ENCODE measurements around the gene RPS6KA2. TPM values are rescaled to one million over a fixed set of nuclear protein-coding genes. Genes with fewer than 3 reads are reported as not detected.
A peak's percentile ranks its signal among the peaks of the same experiment; 100 is the strongest.

RPS6KA2 gene
- total and polyA plus RNA-seq, 8 donors = 7.9 to 95.4 (median 22.9) TPM

GRCh38 chr6:166494101-166494441 lies 133.0 kb downstream of the RPS6KA2 start:
- FAIRE-seq = no peak
- WGBS, 2 donors = 93 to 96% methylated on average over 9 of the region's 9 CpGs
- no peaks in the 10 kb centered on the region for H3K36me3 ChIP-seq

GRCh38 chr6:166493427-166494100 lies 133.5 kb downstream of the RPS6KA2 start:
- H3K4me1 ChIP-seq = no peaks in the 10 kb centered on the region
- no peak overlapping the region for H3K4me3 ChIP-seq
- no peaks in the 10 kb centered on the region for H3K27me3 ChIP-seq
- H3K36me3 ChIP-seq = peaks cover 0 to 3% (median 0%) of the 10 kb centered on the region in 3 donors
- DNase-seq (no peak), FAIRE-seq (no peak), ATAC-seq (no peak)
- 94 to 97% methylated on average over 21 of the region's 21 CpGs for WGBS, 2 donors
- no peak for TF ChIP-seq CTCF (IDR thresholded peaks at IDR 0.05)
- H3K9me3 ChIP-seq = no peaks in the 10 kb centered on the region
- intact Hi-C loops (cut with DNase I) = no loop called here
- no peak overlapping the region for H3K27ac ChIP-seq

More at GRCh38 chr6:166494101-166494441, 133.0 kb downstream of the RPS6KA2 start:
- TF ChIP-seq CTCF (IDR thresholded peaks at IDR 0.05) = no peak
- ATAC-seq (no peak), DNase-seq (no peak)
- H3K4me3 ChIP-seq = no peak overlapping the region
- intact Hi-C loops (cut with DNase I) = no loop called here
- H3K4me1 ChIP-seq = no peaks in the 10 kb centered on the region
- H3K27me3 ChIP-seq = no peaks in the 10 kb centered on the region
- H3K9me3 ChIP-seq = no peaks in the 10 kb centered on the region
- H3K27ac ChIP-seq = no peak overlapping the region

- intact Hi-C loops (cut with DNase I) = no loop called here
- no peak for DNase-seq
- no peak for FAIRE-seq
- H3K4me1 ChIP-seq = no peaks in the 10 kb centered on the region
- WGBS, 2 donors = 78 to 85% methylated on average over 5 of the region's 5 CpGs
- peaks cover 0 to 3% (median 0%) of the 10 kb centered on the region in 3 donors for H3K36me3 ChIP-seq
- H3K27me3 ChIP-seq = no peaks in the 10 kb centered on the region
- H3K4me3 ChIP-seq = no peak overlapping the region
- no peak overlapping the region for H3K27ac ChIP-seq
- ATAC-seq = no peak
- TF ChIP-seq CTCF (IDR thresholded peaks at IDR 0.05) = no peak
- no peaks in the 10 kb centered on the region for H3K9me3 ChIP-seq
Observed at GRCh38 chr6:166492092-166492741, 134.8 kb downstream of the RPS6KA2 start.

GRCh38 chr6:166490671-166491500 lies 136.2 kb downstream of the RPS6KA2 start:
- no peak for TF ChIP-seq CTCF (IDR thresholded peaks at IDR 0.05)
- peaks cover 0 to 10% (median 0%) of the 10 kb centered on the region in 3 donors for H3K36me3 ChIP-seq
- intact Hi-C loops (cut with DNase I) = no loop called here
- no peaks in the 10 kb centered on the region for H3K27me3 ChIP-seq
- DNase-seq = no peak
- FAIRE-seq = no peak
- H3K27ac ChIP-seq = no peak overlapping the region
- no peaks in the 10 kb centered on the region for H3K4me1 ChIP-seq
- 81% methylated on average over 18 of the region's 18 CpGs for WGBS, 2 donors
- H3K9me3 ChIP-seq = no peaks in the 10 kb centered on the region
- no peak overlapping the region for H3K4me3 ChIP-seq
- peak in 2 of 4 donors; percentile 15 to 38 for ATAC-seq
